CD4-positive, alpha-beta T cell treated with Interleukin-17A for 4 hours (primary cell): ENCODE data around the gene C2orf69.
"Not testable (repeated sequence)": the region's sequence is repeated elsewhere in the genome, so short reads cannot be mapped to it uniquely, and the experiment has no call there.

Experiments used
- DNase-seq: peaks from one replicate; pipeline ENCODE4 v3.0.0-alpha.2; 2020; ENCODE audit warnings: mixed read lengths

Gene C2orf69

GRCh38 chr2:199911052-199911876, at the start of gene C2orf69:
TSS of gene C2orf69 (plus strand) at chr2:199911293. CDS start at chr2:199911439, 146 bp downstream.
- DNase-seq: peak; percentile 96

DNA sequence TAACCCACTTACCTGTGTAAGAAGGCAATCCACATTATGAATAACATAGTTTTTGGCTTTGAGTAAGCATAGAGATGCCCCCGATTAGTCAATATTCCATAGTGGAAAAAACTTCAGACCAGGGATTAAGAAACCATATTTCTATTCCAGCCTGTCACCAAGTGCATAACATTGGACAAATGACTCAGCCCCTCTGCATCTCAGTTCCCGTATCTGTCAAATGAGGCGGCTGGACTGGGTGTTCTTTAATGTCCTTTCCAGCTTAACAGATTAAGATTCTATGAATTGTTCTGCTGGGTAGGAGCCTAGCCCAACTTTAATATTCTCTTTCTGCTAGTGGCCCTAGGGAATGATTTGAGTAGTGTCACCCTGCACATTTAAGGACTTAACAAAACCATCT, 48.3 kb upstream of the C2orf69 start:
- DNase-seq: no peak

DNA sequence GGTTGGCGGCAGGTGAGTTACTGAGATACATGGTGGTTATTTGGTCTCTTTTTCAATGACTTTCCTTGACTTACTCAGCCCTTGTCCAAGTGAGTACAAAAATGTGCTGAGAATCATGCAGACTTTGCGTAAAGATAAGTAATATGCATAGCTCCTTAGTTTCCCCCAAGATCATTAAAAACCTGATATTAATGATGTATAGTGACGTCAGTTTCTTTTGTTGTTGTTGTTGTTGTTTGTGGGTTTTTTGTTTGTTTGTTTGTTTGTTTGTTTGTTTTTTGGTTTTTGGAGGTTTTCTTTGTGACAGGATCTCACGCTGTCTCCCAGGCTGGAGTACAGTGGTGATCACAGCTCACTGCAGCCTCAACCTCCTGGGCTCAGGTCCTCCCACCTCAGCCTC, 45.2 kb upstream of the C2orf69 start:
- DNase-seq: no peak

DNA sequence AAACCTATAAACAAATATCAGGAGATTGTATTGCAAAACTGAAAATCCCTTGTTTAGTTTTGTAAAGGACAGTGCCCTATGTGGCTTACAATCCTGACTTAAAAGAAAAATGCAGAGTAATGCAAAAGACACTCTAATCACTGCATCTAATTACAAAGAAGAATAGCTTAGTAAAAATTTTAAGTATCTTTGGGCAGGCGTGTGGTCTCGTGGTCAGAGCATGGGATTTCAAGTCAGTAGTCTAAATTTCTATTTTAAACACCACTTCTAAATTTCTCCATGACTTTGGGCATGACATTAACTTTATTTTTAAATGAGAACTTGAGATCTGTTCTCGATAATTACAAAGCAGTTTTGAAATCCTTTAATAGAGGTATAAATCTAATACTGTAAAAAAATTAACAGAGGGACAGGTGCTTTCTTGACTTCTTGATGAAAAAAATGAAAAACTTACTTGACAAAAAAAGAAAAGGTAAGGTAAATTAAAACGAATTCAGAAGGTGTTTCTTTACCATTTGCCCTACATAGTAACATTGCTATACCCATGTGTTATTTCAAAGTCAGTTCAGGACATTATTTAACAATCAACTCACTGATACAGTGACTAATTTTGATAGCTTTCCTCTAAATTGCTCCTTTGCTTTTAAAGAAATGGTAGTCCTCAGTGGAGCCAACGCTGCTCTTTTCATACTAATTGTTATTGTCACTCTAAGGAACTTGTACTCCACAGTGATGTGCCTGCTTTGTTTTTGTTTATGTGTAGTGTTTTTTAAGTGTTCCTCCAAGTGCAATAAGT, 42.5 kb upstream of the C2orf69 start:
- no peak for DNase-seq

DNA sequence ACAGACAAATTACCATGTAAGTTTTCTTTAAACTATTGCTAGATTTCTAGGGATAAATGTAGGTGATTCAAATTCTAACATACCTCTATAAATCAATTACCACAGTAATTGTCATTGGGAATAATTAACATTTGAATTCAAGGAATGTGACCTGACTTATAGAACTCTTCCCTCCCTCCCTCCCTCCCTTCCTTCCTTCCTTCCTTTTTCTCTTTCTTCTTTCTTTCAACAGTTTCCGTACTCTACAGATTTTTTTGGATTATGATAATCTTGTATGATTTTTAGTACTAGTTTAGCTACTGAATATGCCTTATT, 41.9 kb upstream of the C2orf69 start:
- DNase-seq: no peak

- DNase-seq: no peak
Observed at GRCh38 chr2:199869653-199870052, 41.4 kb upstream of the C2orf69 start.

DNA sequence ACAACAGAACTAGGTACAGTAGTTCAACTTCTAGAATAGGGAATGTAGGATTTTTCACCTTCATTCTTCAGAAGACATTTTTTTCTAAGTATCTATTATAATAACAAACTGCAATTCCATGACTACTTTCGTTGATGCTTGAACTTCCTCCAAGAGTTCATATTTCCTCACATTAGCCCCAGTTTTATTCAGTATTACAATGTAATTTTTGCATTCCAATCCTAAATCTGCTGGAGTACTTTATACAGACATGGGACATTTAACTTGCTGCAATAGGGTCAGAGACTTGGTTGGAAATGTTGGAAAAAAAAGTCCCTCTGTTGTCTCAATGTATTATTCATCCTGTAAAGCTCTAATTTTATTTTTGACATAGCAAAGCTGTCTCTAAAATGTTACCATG, 40.5 kb upstream of the C2orf69 start:
- DNase-seq: no peak

GRCh38 chr2:199874209-199874608, 36.9 kb upstream of the C2orf69 start:
- no peak for DNase-seq

- no peak for DNase-seq
Observed at GRCh38 chr2:199875400-199875799, 35.7 kb upstream of the C2orf69 start.

- DNase-seq: no peak
Observed at GRCh38 chr2:199882667-199883066, 28.4 kb upstream of the C2orf69 start.

DNA sequence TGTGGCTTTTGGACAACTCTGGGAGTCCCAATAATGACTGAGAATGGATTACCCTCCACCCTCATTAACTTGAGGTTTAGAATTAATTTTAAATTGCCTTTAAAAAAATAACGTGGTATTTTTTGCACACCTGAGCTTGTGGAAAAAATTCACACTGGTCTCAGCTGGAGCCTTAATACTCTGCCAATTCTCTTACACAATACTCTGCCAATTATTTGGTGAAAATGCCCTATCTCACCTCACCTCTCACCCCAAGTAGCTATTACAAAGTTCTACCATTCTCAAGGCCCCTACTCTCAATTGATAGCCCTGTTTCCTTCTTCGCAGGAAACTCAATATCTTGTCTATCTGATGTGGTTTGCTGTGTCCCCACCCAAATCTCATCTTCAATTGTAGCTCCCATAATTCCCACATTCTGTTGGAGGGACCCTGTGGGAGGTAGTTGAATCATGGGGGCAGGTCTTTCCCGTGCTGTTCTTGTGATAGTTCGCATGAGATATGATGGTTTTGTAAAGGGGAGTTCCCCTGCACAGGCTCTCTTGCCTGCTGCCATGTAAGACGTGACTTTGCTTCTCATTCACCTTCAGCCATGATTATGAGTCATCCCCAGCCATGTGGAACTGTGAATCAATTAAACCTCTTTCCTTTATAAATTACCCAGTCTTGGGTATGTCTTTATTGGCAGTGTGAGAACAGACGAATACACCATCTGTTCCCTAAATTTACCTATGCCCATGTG, 27.4 kb upstream of the C2orf69 start:
- no peak for DNase-seq

DNA sequence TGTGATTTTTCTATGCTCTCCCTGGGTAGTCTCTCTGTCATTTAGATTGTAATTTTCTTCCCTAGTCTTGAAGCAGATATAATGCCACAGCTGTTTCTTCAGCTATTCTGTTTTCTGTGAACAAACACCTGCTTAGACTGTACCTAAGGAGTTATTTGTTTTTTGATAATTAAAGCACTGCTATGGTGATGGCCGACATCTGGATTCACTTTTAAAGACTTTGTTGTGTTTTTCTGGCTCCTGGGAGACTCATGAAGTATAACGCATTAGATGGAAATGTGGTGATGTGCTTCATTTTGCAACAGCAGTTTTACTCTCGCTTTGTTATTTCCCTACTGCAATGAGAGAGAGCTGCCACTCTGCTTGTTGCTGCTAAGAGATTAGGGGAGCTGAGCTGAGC, 15.7 kb upstream of the C2orf69 start:
- no peak for DNase-seq

DNA sequence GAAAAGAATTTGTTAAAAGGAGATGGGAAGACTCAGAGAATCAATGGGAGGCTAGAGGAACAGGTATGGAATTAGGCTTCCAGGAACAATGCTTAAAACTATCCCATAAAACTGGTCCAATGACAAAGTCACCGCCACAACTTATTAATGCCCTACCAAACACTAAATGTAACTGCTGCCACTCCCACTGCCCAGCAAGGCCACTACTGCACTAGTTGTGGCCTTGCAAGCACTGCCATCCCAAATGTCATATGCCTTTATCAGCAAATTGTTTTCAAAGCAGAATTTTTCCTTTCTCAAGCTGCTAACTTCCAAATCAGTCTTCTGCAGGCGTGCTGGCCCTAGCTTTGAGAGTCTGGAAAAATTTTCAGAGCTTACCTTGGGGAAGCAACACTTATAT, 14.5 kb upstream of the C2orf69 start:
- DNase-seq: no peak

DNA sequence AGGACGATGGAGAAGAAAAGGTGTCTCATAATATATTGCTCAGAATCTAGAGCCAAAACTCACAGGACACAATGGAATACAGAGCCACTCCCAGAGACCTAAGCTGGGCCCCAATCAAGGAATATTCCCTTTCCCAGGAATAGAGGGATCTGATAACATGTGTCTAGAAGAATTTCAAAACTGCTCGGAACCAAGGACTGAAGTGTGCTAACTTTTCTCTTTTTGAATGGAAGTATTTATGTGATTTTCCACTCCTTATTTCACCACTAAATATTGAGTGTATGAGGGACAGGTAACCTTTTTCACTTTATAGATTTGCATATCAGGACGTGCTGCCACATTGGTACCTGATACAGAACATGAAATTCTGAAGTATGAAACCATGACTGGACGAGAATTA, 9.2 kb upstream of the C2orf69 start:
- DNase-seq: no peak

DNA sequence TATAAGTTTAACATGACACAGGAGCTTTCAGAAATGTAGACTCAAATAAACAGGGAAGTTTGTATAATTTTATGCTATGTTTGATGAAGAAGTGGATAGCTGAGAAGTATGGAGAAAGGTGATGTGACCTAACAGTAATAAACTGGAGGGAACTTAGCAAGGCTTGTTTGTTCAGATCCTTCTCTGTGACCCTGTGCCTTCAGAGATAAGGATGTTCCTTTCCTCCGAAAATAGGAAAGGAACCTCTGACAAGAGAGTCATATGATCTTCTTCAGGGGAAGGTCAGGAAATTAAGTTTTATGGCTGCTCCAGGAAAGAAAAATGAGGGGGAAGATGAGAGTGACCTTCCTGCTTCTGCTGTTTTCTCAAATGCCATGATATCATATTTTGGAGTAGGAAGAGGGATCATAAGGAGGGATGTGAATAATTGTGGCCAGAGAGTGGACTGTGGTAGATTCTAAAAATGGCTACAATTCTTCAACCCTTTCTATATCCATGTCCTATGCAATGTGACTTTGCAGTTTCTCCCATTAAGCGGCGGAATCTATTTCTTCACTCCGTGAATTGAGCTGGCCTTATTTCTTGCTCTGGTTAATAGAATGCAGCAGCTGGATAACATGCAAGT, 8.5 kb upstream of the C2orf69 start:
- DNase-seq: no peak

- no peak for DNase-seq
Observed at GRCh38 chr2:199903111-199903510, 8.0 kb upstream of the C2orf69 start.

- DNase-seq: no peak
Observed at GRCh38 chr2:199907008-199907714, 3.9 kb upstream of the C2orf69 start.

DNA sequence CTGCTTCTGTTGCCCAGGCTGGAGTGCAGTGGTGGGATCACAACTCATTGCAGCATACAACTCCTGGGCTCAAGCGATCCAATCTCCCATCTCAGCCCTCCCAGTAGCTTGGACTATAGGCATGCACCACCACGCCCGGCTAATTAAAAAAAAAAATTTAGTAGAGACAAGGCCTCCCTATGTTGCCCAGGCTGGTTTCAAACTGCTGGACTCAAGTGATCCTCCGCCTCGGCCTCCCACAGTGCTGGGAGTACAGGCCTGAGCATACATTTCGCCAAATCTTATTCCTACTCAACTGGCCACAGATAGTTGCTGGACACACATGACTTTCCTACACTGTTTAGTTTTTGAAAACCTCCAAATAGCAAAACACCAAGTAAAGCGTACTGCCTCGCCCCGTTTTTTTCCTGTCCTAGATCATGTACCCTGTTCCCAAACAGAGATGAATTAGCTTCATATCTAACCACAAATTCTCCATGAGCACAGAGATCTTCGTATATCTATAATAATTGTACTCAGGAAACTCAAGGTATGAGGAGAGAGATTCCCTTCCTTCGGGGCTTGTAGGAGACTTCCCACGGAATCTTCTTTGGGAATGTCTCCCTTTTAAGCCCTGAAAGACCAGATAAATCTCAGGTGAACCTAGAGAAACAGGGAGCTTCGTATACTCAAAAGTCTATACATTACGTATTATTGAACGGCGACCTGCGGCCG, 598 bp upstream of the C2orf69 start:
- DNase-seq: no peak

DNA sequence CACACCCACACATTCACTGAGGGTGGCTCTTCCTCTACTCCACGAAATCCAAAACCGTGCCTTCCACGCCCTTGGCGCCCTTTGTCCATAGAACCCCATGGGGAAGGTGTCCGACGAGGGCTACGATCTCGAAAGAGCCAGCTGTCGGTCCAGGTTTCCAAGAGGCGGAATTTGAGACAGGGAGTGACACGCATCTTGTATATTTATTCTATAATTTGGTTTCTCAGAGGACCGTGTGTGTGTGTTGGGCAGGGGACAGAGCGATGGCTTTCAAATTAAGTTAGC, 726 bp downstream of the C2orf69 start:
- DNase-seq: no peak

DNA sequence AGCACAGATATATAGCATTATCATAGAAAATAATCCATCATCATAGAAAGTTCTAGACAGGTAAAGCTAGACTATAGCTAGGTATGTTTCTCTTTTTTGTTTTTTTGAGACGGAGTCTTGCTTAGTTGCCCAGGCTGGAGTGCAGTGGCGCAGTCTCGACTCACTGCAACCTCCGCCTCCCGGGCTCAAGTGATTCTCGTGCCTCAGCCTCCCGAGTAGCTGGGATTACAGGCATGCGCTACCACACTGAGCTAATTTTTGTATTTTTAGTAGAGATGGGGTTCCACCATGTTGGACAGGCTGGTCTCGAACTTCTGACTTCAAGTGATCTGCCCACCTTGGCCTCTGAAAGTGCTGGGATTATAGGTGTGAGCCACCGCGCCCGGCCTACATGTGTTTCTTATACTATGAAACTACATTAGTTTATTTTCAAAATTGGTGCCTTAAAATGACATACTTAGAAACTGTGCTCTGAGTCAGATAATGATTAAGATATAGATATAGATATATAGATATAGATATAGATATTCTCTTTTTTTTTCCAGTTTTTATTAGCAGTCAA, 1.5 kb downstream of the C2orf69 start:
- not testable (repeated sequence) for DNase-seq

DNA sequence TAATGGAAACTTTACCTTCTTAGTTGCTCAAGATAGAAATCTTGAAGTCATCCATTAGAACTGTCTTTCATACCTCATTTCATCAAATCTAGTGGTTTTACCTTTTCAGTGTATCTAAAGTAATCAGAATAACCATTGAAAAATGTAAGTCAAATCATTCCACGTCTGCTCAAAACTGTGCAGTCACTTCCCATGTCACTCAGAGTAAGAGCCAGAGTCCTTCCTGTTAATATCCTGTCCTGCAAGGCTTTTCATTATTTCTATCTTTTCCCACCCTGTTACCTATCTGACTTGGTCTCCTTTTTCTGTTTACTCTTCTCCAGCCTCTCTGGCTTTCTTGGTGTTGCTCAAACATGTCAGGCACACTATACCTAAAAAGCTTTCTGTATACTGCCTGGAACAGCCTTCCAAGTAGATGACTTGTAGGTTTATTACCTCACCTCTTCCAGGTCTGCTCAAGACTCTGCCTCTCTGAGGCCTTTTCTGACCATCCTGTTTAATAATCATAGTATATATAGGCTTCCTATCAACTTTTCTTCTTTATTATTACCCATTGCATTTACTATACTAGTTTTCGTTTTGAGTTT, 3.4 kb downstream of the C2orf69 start:
- no peak for DNase-seq
